ENCODE measurements around the gene EIF4E.
"Not testable (repeated sequence)": the region's sequence is repeated elsewhere in the genome, so short reads cannot be mapped to it uniquely, and the experiment has no call there.

Gene EIF4E

GRCh38 chr4:98932539-98932938 lies 3.6 kb upstream of the EIF4E start:
- no peak for DNase-seq (ENCODE audit: low read depth in 2 of 2)

- no peak for DNase-seq (ENCODE audit: low read depth in 2 of 2)
Observed at GRCh38 chr4:98930311-98930865, 1.5 kb upstream of the EIF4E start.

- DNase-seq (ENCODE audit: low read depth in 2 of 2) = peak; percentile 30 to 33
Observed at GRCh38 chr4:98929341-98930267, 671 bp upstream of the EIF4E start.

- peak; percentile 50 to 73 for DNase-seq (ENCODE audit: low read depth in 2 of 2)
Observed at GRCh38 chr4:98928131-98928504, 815 bp downstream of the EIF4E start.

GRCh38 chr4:98926257-98926656 lies 2.7 kb downstream of the EIF4E start:
- DNase-seq (ENCODE audit: low read depth in 2 of 2) = not testable (repeated sequence)

- no peak for DNase-seq (ENCODE audit: low read depth in 2 of 2)
Observed at GRCh38 chr4:98921292-98921691, 7.6 kb downstream of the EIF4E start.

GRCh38 chr4:98919996-98920395 lies 8.9 kb downstream of the EIF4E start:
- no peak for DNase-seq (ENCODE audit: low read depth in 2 of 2)

GRCh38 chr4:98910728-98911127 lies 18.2 kb downstream of the EIF4E start:
- DNase-seq (ENCODE audit: low read depth in 2 of 2) = not testable (repeated sequence)

GRCh38 chr4:98909646-98910401 lies 19.1 kb downstream of the EIF4E start:
- DNase-seq (ENCODE audit: low read depth in 2 of 2) = no peak

- DNase-seq (ENCODE audit: low read depth in 2 of 2) = no peak
Observed at GRCh38 chr4:98908703-98909262, 20.1 kb downstream of the EIF4E start.

- no peak for DNase-seq (ENCODE audit: low read depth in 2 of 2)
Observed at GRCh38 chr4:98908182-98908581, 20.8 kb downstream of the EIF4E start.

GRCh38 chr4:98905839-98906238 lies 23.1 kb downstream of the EIF4E start:
- DNase-seq (ENCODE audit: low read depth in 2 of 2) = no peak

GRCh38 chr4:98905297-98905696 lies 23.6 kb downstream of the EIF4E start:
- DNase-seq (ENCODE audit: low read depth in 2 of 2) = no peak

GRCh38 chr4:98903963-98904362 lies 25.0 kb downstream of the EIF4E start:
- no peak for DNase-seq (ENCODE audit: low read depth in 2 of 2)

- DNase-seq (ENCODE audit: low read depth in 2 of 2) = no peak
Observed at GRCh38 chr4:98903561-98903960, 25.4 kb downstream of the EIF4E start.

- DNase-seq (ENCODE audit: low read depth in 2 of 2) = no peak
Observed at GRCh38 chr4:98899277-98899676, 29.7 kb downstream of the EIF4E start.

GRCh38 chr4:98891478-98892337 lies 37.2 kb downstream of the EIF4E start:
- no peak for DNase-seq (ENCODE audit: low read depth in 2 of 2)

GRCh38 chr4:98890702-98891455 lies 38.1 kb downstream of the EIF4E start:
- DNase-seq (ENCODE audit: low read depth in 2 of 2) = no peak

GRCh38 chr4:98887145-98887544 lies 41.8 kb downstream of the EIF4E start:
- no peak for DNase-seq (ENCODE audit: low read depth in 2 of 2)

- DNase-seq (ENCODE audit: low read depth in 2 of 2) = not testable (repeated sequence)
Observed at GRCh38 chr4:98886382-98886781, 42.6 kb downstream of the EIF4E start.

All from stimulated activated CD4-positive, alpha-beta T cell treated with anti-CD3 and anti-CD28 coated beads, Interleukin-12 subunit alpha, Interleukin-12 subunit beta, amount 100 ng/mL, for 24 hours (primary cell).